HEK293 (cell line): Measurements from ENCODE around the gene PCSK6.

Source experiments
- ATF2 ChIP-seq: fragments of 450-650 bp; formaldehyde crosslinking; IDR thresholded peaks from 2 replicates; pipeline ENCODE4 v1.5.1; 2016; ENCODE audit warnings: missing biosample characterization, missing genetic modification characterization, low read depth
- PATZ1 ChIP-seq: fragments of 450-650 bp; formaldehyde crosslinking; IDR thresholded peaks from 2 replicates; pipeline ENCODE4 v1.5.1; 2016; ENCODE audit warnings: missing biosample characterization, missing genetic modification characterization
- ZBTB7A ChIP-seq: fragments of 450-650 bp; formaldehyde crosslinking; IDR thresholded peaks from 2 replicates; pipeline ENCODE4 v1.5.1; 2016; ENCODE audit warnings: low read depth, missing biosample characterization, missing genetic modification characterization
- ZBTB8A ChIP-seq: fragments of 450-650 bp; formaldehyde crosslinking; IDR thresholded peaks from 2 replicates; pipeline ENCODE4 v1.5.1; 2016; ENCODE audit warnings: missing biosample characterization, missing genetic modification characterization
- ZNF121 ChIP-seq: fragments of 450-650 bp; formaldehyde crosslinking; IDR thresholded peaks from 2 replicates; pipeline ENCODE4 v1.5.1; 2016; ENCODE audit warnings: missing biosample characterization, missing genetic modification characterization
- ZNF354C ChIP-seq: fragments of 450-650 bp; formaldehyde crosslinking; IDR thresholded peaks from 2 replicates; pipeline ENCODE4 v1.5.1; 2016; ENCODE audit warnings: missing biosample characterization, missing genetic modification characterization, low read depth, borderline replicate concordance
- ZNF426 ChIP-seq: fragments of 450-650 bp; formaldehyde crosslinking; IDR thresholded peaks from 2 replicates; pipeline ENCODE4 v1.5.1; 2017; ENCODE audit warnings: missing biosample characterization, missing genetic modification characterization, mild to moderate bottlenecking, inconsistent platforms, moderate library complexity
- ZNF707 ChIP-seq: fragments of 450-650 bp; formaldehyde crosslinking; IDR thresholded peaks from 2 replicates; pipeline ENCODE4 v1.5.1; 2016; ENCODE audit warnings: missing biosample characterization, missing genetic modification characterization
- ZSCAN16 ChIP-seq: fragments of 450-650 bp; formaldehyde crosslinking; IDR thresholded peaks from 2 replicates; pipeline ENCODE4 v1.5.1; 2016; ENCODE audit warnings: missing biosample characterization, missing genetic modification characterization
- TF ChIP-seq, protein P1 (sequence below): fragments of 450-650 bp; formaldehyde crosslinking; IDR thresholded peaks from 2 replicates; pipeline ENCODE4 v1.5.1; 2016; ENCODE audit warnings: missing biosample characterization, missing genetic modification characterization
- TF ChIP-seq, protein P2 (sequence below): sonication (generic); formaldehyde crosslinking; IDR thresholded peaks from 2 replicates; pipeline ENCODE4 v1.8.1; 2022; ENCODE audit warnings: mild to moderate bottlenecking, moderate library complexity, missing genetic modification reagents

- TF ChIP-seq ZNF121 (tag by site-specific recombination) (no peak), ZSCAN16 (no peak), ZNF426 (tag by site-specific recombination) (no peak), PATZ1 (tag by site-specific recombination) (no peak), ZNF707 (tag by site-specific recombination) (no peak), ZNF354C (tag by site-specific recombination) (no peak), ZBTB7A (tag by site-specific recombination) (no peak), ATF2 (tag by site-specific recombination) (no peak), ZBTB8A (tag by site-specific recombination) (no peak)
- TF ChIP-seq, protein P1, sequence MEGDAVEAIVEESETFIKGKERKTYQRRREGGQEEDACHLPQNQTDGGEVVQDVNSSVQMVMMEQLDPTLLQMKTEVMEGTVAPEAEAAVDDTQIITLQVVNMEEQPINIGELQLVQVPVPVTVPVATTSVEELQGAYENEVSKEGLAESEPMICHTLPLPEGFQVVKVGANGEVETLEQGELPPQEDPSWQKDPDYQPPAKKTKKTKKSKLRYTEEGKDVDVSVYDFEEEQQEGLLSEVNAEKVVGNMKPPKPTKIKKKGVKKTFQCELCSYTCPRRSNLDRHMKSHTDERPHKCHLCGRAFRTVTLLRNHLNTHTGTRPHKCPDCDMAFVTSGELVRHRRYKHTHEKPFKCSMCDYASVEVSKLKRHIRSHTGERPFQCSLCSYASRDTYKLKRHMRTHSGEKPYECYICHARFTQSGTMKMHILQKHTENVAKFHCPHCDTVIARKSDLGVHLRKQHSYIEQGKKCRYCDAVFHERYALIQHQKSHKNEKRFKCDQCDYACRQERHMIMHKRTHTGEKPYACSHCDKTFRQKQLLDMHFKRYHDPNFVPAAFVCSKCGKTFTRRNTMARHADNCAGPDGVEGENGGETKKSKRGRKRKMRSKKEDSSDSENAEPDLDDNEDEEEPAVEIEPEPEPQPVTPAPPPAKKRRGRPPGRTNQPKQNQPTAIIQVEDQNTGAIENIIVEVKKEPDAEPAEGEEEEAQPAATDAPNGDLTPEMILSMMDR (tag by site-specific recombination): no peak
- TF ChIP-seq, protein P2, sequence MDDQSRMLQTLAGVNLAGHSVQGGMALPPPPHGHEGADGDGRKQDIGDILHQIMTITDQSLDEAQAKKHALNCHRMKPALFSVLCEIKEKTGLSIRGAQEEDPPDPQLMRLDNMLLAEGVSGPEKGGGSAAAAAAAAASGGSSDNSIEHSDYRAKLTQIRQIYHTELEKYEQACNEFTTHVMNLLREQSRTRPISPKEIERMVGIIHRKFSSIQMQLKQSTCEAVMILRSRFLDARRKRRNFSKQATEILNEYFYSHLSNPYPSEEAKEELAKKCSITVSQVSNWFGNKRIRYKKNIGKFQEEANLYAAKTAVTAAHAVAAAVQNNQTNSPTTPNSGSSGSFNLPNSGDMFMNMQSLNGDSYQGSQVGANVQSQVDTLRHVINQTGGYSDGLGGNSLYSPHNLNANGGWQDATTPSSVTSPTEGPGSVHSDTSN (CRISPR knock-in tag): no peak
Observed at GRCh38 chr15:101450403-101451265, 38.9 kb downstream of the PCSK6 start.
